GM10266 (cell line): ENCODE data around the gene CXCR2.

Source experiments
- DNase-seq: peaks from one replicate; pipeline ENCODE4 v3.0.0; 2012; ENCODE audit errors: extremely low spot score
- TF ChIP-seq, protein P1 (sequence below): IDR thresholded peaks from 2 replicates; pipeline ENCODE4 v1.5.1; 2012; ENCODE audit warnings: mild to moderate bottlenecking, low read depth; ENCODE audit not compliant: control insufficient read depth, insufficient read depth; ENCODE audit errors: missing control alignments

CXCR2 gene

DNA sequence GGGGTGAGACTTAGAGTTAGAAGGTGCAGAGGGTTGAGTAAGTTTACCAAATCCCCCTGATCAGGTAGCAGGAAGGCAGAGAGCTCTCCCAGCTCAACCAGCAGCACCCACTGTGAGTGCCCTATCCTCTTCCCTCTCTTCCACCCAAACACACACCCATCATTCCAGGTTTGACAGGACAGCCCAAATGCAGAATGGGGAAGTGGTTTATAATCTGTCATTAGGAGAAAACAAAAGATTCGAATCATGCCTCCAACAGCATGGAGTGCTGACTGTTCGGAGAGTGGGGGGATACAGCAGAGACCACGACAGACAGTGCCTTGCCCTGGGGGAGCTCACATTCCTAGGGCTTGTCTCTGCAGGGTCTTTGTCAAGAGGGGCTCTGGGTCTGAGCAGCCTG is 11.7 kb downstream of the CXCR2 start:
- TF ChIP-seq, protein P1, sequence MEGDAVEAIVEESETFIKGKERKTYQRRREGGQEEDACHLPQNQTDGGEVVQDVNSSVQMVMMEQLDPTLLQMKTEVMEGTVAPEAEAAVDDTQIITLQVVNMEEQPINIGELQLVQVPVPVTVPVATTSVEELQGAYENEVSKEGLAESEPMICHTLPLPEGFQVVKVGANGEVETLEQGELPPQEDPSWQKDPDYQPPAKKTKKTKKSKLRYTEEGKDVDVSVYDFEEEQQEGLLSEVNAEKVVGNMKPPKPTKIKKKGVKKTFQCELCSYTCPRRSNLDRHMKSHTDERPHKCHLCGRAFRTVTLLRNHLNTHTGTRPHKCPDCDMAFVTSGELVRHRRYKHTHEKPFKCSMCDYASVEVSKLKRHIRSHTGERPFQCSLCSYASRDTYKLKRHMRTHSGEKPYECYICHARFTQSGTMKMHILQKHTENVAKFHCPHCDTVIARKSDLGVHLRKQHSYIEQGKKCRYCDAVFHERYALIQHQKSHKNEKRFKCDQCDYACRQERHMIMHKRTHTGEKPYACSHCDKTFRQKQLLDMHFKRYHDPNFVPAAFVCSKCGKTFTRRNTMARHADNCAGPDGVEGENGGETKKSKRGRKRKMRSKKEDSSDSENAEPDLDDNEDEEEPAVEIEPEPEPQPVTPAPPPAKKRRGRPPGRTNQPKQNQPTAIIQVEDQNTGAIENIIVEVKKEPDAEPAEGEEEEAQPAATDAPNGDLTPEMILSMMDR: no peak
- DNase-seq: no peak

DNA sequence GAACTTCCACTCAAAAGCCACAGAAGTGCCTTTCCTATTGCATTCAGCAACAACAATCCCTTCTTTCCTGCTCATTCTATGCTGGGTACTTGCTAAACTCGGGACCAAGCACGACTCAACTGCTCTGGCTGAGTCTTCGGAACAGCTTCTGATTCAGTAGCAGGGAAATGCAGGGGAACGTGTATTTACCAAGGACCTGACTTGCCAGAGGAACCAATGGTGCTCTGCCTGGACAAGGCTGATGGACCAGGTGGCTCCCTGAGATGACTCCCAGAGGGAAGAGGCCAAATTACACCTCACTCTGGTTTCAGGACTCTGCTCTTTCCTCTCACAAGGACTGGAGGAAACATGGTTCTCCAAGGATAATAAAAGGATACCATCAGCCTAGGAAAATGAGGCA is 12.2 kb downstream of the CXCR2 start:
- no peak for DNase-seq
- TF ChIP-seq, protein P1: no peak

DNA sequence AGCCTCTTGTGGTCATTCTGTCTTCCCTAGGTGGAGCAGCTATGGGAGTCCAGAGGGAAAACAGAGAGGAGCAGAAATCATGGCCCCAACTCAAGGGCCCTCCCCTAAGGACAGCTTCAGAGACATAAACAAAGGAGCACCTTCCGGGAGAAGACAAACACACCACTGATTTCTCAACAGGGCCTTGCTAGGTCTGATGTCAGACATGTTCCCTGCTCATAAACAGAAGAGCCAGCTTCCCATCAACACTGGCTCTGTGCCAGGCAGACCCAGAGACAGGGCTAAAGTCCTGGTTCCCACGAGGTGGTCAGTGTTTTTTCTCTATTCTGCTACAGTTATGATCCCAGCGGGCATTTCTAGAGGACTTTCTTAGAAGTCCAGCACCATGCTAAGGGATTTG is 19.3 kb downstream of the CXCR2 start:
- TF ChIP-seq, protein P1: no peak
- DNase-seq: no peak

DNA sequence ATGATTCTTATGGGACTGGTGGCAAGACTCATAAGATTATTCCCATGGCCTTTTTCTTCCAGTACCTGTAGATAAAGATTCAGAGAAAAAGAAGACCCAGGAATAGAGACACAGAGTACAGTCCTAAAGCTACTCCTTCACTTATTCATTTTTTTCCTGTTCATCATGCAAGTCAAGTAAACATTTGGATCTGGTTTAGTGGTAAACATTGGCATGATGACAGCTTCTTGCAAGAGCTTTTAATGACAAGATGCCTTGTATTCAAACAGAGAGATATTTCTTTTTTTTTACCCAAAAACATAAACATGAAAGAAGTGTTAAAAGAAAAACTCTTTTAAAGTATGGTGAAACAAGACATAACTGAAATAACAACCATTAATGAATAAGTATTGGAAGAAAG is 20.2 kb downstream of the CXCR2 start:
- TF ChIP-seq, protein P1: no peak
- no peak for DNase-seq

DNA sequence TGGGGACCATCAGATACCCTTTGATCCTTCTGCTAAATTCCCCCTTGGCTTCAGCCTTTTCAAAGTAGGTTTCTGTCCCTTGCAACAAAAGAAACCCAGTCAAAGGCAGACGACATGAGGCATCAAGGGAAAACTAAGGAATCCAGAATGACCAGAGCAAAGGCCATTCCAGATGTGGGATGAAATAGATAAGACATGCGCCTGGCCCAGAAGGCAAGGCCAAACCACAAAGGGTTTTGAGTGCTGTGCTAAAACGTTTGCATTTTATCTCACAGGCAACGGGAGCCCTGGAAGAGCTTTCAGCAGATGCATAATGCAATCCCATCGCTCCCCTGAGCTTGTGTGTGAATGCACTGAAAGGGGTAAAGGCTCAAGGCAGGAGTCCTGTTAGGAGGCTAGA is 23.3 kb downstream of the CXCR2 start:
- no peak for DNase-seq

DNA sequence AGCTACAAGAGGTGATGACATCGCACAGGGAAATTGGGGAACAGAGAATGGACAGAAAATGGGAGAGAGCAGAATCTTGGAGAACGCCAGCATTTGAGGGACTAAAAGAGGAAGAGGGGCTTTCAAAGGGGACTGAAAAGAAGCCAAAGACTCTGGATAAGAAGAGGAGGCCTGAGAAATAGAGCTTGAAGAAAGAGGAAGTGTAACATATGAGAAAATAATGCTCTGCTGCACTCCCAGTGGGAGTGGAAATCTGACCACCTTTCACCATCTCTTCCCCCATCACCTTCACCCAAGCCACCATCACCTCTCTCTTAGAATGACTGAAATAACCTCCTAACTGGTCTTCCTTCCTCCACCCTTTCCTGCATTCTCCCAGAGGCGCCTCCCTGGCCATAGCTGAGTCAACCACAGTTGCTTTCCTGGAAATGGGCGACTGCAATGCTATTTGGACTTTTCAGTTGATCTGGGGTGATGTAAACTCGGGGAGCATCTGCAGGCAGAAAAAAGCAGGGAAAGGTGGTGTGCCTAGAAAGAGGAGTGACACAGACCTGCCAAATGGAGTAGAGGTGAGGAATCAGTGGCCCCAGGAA is 24.1 kb downstream of the CXCR2 start:
- TF ChIP-seq, protein P1: no peak
- DNase-seq: peak; percentile 18

More for the DNA sequence above, 23.3 kb downstream of the CXCR2 start:
- TF ChIP-seq, protein P1: no peak

DNA sequence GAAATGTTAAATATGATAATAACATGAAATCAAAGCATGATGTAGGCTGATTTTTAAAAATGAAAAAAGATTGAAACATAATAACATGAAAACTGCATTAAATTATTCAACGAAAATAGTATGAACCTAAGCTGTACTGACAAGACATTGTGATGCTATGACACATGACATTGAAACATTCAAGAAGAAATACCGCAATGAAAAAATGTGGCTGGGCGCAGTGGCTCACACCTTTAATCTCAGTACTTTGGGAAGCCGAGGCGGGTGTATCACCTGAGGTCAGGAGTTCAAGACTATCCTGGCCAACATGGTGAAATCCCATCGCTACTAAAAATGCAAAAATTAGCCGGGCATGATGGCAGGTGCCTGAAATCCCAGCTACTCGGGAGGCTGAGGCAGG is 26.3 kb downstream of the CXCR2 start:
- TF ChIP-seq, protein P1: no peak

More for the DNA sequence above, 26.3 kb downstream of the CXCR2 start:
- DNase-seq: no peak
